ENCODE measurements around the gene ADAT3. TPM values are rescaled to one million over a fixed set of nuclear protein-coding genes. Genes with fewer than 3 reads are reported as not detected.

The ADAT3 gene
- total and polyA plus RNA-seq, 2 donors (not counting 1 experiment from before 2014, with no cell fraction given), result 0.42 to 1.7 TPM

GRCh38 chr19:1921326-1921725 lies 16.1 kb downstream of the ADAT3 start:
- Histone ChIP-seq H3K4me3 (replicated peaks in 1 of 4; ENCODE audit: control extremely low read depth in 1 of 4, insufficient read depth in 1 of 4, low read depth in 3 of 4, low read length in 4 of 4) (no peak overlapping the region), H2AFZ (ENCODE audit: low read length) (no peak overlapping the region), H3K36me3 (ENCODE audit: control insufficient read depth, insufficient read depth, low read length) (peaks cover 34% of the 10 kb centered on the region), H3K4me1 (ENCODE audit: control insufficient read depth, extremely low read depth, insufficient read depth, low read length) (no peaks in the 10 kb centered on the region), H4K20me1 (ENCODE audit: control insufficient read depth, extremely low read depth, insufficient read depth, low read length) (no peaks in the 10 kb centered on the region), H3K4me2 (ENCODE audit: extremely low read depth, insufficient read depth, low read length) (no peak overlapping the region), H3K9me3 (ENCODE audit: control insufficient read depth, insufficient read depth, low read depth, low read length) (no peaks in the 10 kb centered on the region), H3K27me3 (ENCODE audit: control insufficient read depth, insufficient read depth, low read length) (no peaks in the 10 kb centered on the region), H3K9ac (ENCODE audit: insufficient read depth, low read length) (no peak overlapping the region), H3K79me2 (ENCODE audit: control insufficient read depth, insufficient read depth, low read length) (no peaks in the 10 kb centered on the region), H3K27ac (ENCODE audit: insufficient read depth, low read length) (no peak overlapping the region)
- TF ChIP-seq EZH2 (IDR thresholded peaks at IDR 0.05; ENCODE audit: low read length, missing control alignments) (no peak), CTCF (conservative IDR thresholded peaks at IDR 0.05 in 1 of 2, IDR thresholded peaks at IDR 0.05 in 1 of 2; ENCODE audit: low read depth in 1 of 2, low read length in 2 of 2) (no peak)
- no peak for DNase-seq (ENCODE audit: low read depth in 2 of 2)

DNA sequence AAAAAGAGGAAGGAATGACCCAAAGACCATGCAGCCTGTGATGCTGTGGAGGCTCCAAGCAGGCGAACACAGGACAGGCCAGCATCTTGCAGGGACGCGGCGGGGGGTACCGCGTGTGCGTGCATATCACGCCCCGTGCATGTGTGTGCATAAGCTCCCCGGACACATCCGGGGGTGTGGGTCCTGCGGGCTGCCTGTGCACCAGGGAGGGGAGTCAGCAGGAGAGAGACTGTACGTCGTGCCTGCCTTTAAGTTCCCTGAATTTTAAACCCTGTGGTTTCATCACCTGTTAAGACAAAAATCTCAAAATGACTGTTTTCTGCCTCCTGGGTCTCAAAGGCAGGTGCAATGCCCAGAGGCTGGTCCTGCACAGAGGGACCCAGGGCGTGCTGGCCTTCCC lies 16.6 kb downstream of the ADAT3 start:
- H3K79me2 ChIP-seq (ENCODE audit: control insufficient read depth, insufficient read depth, low read length), result no peaks in the 10 kb centered on the region
- H2AFZ ChIP-seq (ENCODE audit: low read length), result no peak overlapping the region
- no peak overlapping the region for H3K4me3 ChIP-seq (replicated peaks in 1 of 4; ENCODE audit: control extremely low read depth in 1 of 4, insufficient read depth in 1 of 4, low read depth in 3 of 4, low read length in 4 of 4)
- H3K36me3 ChIP-seq (ENCODE audit: control insufficient read depth, insufficient read depth, low read length), result peaks cover 34% of the 10 kb centered on the region
- H3K27ac ChIP-seq (ENCODE audit: insufficient read depth, low read length), result no peak overlapping the region
- H3K4me1 ChIP-seq (ENCODE audit: control insufficient read depth, extremely low read depth, insufficient read depth, low read length), result no peaks in the 10 kb centered on the region
- no peak for DNase-seq (ENCODE audit: low read depth in 2 of 2)
- H3K4me2 ChIP-seq (ENCODE audit: extremely low read depth, insufficient read depth, low read length), result no peak overlapping the region
- H3K9ac ChIP-seq (ENCODE audit: insufficient read depth, low read length), result no peak overlapping the region
- no peaks in the 10 kb centered on the region for H4K20me1 ChIP-seq (ENCODE audit: control insufficient read depth, extremely low read depth, insufficient read depth, low read length)
- TF ChIP-seq EZH2 (IDR thresholded peaks at IDR 0.05; ENCODE audit: low read length, missing control alignments), result no peak
- no peaks in the 10 kb centered on the region for H3K27me3 ChIP-seq (ENCODE audit: control insufficient read depth, insufficient read depth, low read length)
- H3K9me3 ChIP-seq (ENCODE audit: control insufficient read depth, insufficient read depth, low read depth, low read length), result no peaks in the 10 kb centered on the region

DNA sequence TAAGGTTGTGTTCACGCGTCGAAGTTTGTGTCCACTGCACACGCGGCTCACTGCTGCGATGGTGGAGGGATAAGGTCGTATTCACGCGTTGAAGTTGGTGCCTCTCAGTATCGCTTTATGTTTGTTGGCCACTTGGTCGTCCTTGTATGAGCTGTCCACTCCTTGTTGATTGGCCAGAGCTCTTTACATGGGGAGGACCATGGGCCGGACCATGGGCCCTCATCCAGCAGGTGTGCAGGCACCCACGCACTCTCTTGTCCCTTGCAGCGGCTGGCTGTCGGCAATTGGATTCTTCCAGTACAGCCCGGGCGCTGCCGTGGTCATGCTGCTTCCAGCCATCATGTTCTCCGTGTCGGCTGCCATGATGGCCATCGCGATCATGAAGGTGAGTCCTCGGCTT lies 17.6 kb downstream of the ADAT3 start:
- Histone ChIP-seq H4K20me1 (ENCODE audit: control insufficient read depth, extremely low read depth, insufficient read depth, low read length) (no peaks in the 10 kb centered on the region), H3K4me1 (ENCODE audit: control insufficient read depth, extremely low read depth, insufficient read depth, low read length) (no peaks in the 10 kb centered on the region), H3K79me2 (ENCODE audit: control insufficient read depth, insufficient read depth, low read length) (no peaks in the 10 kb centered on the region), H3K27ac (ENCODE audit: insufficient read depth, low read length) (no peak overlapping the region), H3K9ac (ENCODE audit: insufficient read depth, low read length) (no peak overlapping the region), H3K27me3 (ENCODE audit: control insufficient read depth, insufficient read depth, low read length) (no peaks in the 10 kb centered on the region), H3K9me3 (ENCODE audit: control insufficient read depth, insufficient read depth, low read depth, low read length) (no peaks in the 10 kb centered on the region), H3K36me3 (ENCODE audit: control insufficient read depth, insufficient read depth, low read length) (peaks cover 32% of the 10 kb centered on the region), H2AFZ (ENCODE audit: low read length) (no peak overlapping the region), H3K4me2 (ENCODE audit: extremely low read depth, insufficient read depth, low read length) (no peak overlapping the region), H3K4me3 (replicated peaks in 1 of 4; ENCODE audit: control extremely low read depth in 1 of 4, insufficient read depth in 1 of 4, low read depth in 3 of 4, low read length in 4 of 4) (no peak overlapping the region)
- no peak for DNase-seq (ENCODE audit: low read depth in 2 of 2)
- TF ChIP-seq CTCF (conservative IDR thresholded peaks at IDR 0.05 in 1 of 2, IDR thresholded peaks at IDR 0.05 in 1 of 2; ENCODE audit: low read depth in 1 of 2, low read length in 2 of 2) (no peak), EZH2 (IDR thresholded peaks at IDR 0.05; ENCODE audit: low read length, missing control alignments) (no peak)
